Vagina (tissue), 2 donors: ENCODE results near the gene AIMP1.

Experiments used
- CTCF ChIP-seq, 3 experiments: fragments of 450-650 bp in 2 of 3; fragments of 200-600 bp in 1 of 3; sonication (generic) in 1 of 3; IDR thresholded peaks; one replicate each; pipeline ENCODE4 v1.5.1; 2017 to 2019; ENCODE audit warnings: antibody characterized with exemption in 3 of 3, mild to moderate bottlenecking in 2 of 3, moderate library complexity in 2 of 3
- POLR2A ChIP-seq, 2 donors: fragments of 450-650 bp; IDR thresholded peaks; one replicate each; pipeline ENCODE4 v1.6.1; 2017; ENCODE audit warnings: antibody characterized with exemption in 2 of 2, mild to moderate bottlenecking in 2 of 2, moderate library complexity in 2 of 2
- POLR2AphosphoS5 ChIP-seq, 2 donors: sonication (generic); formaldehyde crosslinking; IDR thresholded peaks; one replicate each; pipeline ENCODE4 v1.9.0; 2017; ENCODE audit warnings: antibody characterized with exemption in 2 of 2, mild to moderate bottlenecking in 2 of 2, low read depth in 1 of 2; ENCODE audit not compliant: insufficient read depth in 1 of 2

DNA sequence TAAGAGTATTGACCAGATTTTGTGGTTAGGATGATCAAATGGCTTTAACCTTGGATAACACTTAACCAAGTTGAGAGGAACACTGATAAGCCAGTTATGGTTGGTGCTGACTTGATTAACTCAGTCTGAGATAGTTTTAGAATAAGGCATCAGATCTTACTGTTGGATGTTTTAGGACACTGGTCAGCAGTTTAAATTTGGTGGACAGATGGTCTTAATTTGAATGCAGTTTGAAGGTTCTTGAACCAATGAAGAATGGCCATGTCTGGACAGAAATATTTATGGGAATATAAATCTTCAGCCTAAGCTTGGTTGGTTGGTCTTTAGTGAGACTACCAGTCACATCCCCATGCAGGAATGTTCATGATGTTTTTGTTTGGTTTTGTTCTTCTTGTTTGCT, 54.8 kb downstream of the AIMP1 start:
- TF ChIP-seq POLR2AphosphoS5 (IDR thresholded peaks at IDR 0.05; ENCODE audit: insufficient read depth in 1 of 2, low read depth in 1 of 2) (no peak), CTCF (IDR thresholded peaks at IDR 0.05) (no peak), POLR2A (IDR thresholded peaks at IDR 0.05) (no peak)
